GM19452 (cell line): ENCODE results near the gene PHACTR1.
"Not testable (repeated sequence)": the region's sequence is repeated elsewhere in the genome, so short reads cannot be mapped to it uniquely, and the experiment has no call there.

Source experiments
- ATAC-seq: cut with Tn5 transposase; IDR thresholded peaks from one replicate; pipeline ENCODE4 v1.9.1; 2021; ENCODE audit not compliant: unreplicated experiment

The PHACTR1 gene

DNA sequence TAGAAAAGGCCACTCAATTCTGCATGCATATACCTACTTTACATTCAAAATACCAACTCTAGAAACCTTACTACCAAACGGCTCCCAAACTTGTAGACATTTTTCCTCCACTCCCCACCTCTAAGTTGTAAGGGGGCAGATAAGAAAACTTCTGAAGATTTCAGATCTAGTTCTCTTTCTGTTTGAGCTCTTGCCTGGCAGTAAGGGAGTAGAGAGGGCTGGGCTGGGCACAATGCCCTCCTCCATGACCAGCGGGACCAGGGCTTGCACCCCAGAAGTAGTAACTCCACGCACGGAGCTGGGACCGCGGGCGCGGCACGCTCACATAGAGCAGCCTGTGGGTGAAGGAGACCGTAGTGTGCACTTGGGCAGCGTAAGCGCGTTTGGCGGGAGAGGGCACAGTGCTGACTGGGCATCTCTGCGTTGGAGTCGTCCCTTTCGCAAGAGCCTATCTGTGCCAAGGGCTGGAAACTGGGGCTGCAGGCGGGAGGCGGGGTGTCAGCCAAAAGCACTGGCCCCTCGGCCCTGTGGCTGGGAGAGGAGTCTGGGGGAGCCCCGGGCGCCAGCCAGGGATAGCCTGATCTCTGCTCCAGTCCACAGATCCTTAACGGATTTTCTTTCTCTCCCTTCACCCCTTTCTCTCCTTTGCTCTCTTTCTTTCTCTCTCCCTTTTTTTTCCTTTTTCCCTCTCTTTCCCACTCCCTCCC, 32.4 kb downstream of the PHACTR1 start:
- no peak for ATAC-seq

DNA sequence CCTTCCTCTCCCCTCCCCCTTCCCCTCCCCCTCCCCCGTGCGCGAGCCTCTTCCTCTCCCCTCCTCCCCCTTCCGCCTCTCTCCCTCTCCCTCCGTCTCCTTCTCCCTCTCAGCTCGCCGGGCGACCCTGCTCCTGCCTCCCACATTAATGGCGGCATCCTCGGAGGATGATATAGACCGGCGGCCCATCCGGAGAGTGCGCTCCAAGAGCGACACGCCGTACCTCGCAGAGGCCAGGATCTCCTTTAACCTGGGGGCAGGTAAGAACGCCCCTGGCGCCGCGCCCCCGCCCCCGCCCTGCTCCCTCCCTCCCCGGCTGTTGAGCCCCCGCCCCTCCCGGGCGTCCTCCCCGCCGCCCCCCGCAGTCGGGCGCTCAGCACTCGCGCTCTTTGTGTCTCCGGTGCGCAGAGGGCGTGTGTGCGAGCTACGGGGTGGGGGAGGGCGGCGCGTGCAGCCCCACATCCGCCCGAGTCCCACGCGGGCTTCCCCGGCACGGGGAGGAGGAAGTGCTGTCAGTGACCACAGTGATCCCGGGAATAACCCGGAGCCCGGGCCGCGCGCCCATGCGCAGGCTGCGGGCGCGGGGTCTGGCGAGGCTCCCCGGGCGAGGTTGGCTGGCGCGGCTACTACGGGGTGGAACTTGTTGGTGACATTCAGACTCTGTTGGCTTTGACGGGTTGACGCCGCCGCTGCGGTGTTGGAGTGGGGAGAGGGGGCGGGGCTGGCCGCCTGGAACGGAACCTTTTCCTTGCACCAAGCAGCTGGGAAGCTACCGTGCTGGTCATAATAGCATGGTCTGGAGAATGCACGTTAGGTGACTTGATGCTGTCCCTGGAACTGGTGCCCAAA, 33.2 kb downstream of the PHACTR1 start:
- no peak for ATAC-seq

DNA sequence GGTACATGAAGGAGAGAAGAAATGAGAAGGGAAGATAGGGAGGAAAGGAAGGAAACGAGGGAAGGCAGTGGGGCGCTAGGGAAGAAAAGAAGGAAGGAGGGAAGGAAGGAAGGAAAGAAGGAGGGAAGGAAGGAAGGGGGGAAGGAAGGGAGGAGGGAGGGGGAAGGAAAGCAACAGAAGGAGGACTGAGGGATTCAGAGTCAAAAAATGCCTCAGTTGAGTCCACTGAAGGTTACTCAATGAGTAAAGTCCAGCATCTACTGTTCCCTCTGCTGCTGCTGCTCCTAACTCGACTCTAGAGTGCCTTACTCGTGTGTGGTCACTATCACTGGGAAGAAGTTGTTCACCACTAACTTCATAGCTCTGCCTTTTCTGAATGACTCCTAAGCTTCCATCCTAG, 33.8 kb downstream of the PHACTR1 start:
- no peak for ATAC-seq

DNA sequence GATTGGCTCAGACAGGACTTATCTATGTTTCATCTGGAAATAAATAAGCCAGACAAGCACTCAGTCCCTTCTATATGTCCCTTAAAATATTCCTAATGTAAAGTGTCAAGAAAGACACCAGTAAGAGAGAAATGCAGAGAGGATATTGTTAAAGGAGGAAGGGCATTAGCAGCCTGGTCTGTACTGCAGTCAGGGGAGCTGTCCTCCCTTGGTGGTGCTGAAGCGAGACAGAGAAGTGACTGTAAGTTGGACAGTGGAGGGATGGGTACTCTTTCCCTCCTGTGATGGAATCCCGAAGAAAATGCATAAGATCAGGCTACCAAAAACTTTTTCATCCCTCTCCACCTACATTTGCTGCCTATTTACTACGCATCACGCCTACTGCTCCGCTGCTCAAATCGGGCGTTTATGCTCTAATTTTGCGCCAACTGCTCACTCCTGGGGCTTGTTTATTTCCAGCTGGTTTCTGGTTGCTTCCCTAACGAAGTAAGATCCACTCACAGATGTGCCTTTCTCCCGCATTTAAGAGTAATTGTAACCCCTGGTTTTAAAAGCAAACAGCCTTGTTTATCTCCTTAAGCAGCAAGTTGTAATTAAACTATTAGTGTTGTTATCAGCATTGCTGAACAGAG, 35.2 kb downstream of the PHACTR1 start:
- no peak for ATAC-seq

DNA sequence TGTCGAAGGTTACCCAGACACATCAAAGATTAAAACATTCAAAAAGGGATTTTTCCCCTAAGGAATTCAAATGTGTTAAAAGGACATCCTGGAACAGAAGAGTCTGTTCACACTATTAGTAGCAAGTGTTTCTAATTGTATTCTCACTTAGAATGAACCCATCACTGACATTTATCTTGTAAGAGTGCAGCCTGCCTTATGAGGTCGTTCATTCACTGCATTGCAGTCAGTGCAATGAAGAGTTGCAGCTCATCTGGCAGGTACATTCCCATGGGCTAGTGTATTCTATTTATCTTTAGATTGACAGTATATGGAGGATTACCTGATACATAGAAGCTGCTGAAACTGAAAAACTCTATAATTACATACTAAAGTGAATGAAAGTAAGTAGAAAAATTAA, 36.5 kb downstream of the PHACTR1 start:
- ATAC-seq, result no peak

DNA sequence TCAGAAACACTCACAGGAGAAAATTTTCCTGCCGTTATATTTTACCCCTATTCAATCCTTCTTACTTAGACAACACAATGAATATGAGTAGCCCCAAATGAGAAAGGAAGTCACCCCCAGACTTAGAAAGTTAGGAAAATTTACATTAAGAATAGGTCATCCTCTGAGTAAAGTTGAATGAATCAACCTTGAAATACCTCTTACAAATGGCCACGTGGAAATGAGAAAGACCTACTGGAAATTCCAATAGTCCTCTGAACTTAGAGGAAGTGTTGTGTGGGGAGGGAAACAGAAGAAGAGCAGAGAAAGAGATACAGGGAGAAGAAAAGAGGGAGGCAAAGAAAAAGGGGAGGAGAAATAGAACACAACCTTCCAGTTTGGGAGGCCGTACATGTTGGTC, 43.7 kb downstream of the PHACTR1 start:
- no peak for ATAC-seq

DNA sequence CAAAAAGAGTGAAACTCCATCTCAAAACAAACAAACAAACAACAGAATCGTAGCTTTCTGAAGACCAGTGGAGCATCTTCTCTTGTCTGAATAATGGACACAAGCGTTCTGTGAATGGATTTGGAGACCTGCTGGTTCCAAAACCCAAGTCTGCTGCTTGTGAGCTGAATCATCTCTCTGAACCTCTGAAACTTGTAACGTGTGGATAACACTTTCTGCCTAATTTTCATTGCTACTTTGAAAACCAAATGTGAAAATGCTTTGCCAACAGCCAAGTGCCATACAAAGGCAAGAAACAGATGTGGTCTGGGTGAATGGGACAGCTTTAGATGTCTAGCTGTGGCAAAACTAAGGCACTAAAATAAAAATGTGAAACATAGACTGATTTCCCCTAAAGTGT, 44.3 kb downstream of the PHACTR1 start:
- ATAC-seq, result no peak

DNA sequence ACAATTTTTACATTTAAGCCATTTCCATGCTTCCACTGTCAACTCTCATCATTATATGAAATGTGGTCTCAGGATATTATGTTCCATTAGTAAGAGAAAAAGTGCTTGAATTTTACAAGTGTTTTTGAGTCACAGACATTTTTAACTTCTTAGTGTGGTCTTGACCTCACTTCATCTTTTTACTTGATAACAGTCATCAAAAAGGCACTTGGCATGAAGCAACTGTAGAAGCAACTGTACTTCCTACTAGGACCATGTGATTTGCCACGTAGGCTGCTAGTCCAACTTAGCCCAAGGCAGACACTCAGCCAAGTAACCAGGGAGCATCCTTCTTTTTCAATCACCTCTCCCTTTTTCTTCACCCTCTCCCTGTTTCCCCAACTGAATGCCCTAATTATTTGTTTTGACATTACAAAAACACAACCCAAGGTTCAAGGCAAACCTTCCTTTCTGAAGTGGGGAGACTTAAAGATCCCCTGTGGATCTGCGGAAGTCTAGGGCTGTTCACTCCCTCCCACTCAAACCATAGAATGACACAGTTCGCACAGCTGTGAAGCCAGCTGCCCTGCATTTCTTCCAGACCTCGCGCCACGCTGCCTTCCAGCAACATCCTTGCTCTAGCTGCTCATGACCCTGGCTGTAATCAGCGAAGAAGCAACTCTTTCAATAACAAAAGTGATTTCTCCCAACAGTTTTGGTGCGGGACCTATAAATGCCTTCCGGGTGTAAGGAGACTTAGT, 45.0 kb downstream of the PHACTR1 start:
- no peak for ATAC-seq

DNA sequence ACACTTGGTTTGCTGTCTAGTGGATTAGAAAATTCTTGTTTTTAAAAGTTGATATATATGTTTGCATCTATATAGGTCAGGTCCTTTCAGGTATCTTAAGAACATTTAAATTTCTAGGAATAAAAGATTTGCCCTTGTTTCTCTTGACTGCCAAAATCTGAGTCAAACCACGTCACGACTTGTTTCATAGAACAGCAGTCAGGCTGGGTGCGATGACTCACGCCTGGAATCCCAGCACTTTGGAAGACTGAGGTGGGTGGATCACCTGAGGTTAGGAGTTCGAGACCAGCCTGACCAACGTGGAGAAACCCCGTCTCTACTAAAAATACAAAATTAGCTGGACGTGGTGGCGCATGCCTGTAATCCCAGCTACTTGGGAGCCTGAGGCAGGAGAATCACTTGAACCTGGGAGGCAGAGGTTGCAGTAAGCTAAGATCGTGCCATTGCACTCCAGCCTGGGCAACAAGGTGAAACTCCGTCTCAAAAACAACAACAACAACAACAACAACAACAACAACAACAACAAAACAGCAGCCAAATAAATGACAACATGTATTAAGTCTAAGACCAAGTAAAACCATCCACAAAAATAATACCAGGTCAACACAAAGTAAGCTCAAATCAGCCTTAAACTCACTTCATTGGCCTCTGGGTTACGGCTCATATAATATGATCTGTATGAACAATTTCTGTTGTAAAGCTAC, 46.3 kb downstream of the PHACTR1 start:
- not testable (repeated sequence) for ATAC-seq

DNA sequence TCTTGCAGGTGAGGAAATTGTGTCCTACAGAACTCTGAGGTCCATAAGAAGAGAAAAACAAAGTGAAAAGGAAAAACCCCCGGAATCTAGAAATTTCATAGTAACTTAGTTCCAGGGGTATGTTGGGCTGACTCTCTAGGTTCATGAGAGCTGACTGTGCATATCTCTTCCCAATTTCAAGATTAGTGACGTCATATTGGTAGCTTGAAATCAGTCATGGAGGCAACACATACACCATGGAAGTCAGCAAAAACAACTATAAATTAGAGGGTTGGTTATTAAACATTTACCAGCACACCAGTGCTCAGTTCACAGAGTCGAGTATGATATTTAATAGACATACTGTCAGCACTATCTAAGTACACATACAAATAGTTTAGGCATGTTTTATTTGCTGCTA, 49.8 kb downstream of the PHACTR1 start:
- no peak for ATAC-seq

DNA sequence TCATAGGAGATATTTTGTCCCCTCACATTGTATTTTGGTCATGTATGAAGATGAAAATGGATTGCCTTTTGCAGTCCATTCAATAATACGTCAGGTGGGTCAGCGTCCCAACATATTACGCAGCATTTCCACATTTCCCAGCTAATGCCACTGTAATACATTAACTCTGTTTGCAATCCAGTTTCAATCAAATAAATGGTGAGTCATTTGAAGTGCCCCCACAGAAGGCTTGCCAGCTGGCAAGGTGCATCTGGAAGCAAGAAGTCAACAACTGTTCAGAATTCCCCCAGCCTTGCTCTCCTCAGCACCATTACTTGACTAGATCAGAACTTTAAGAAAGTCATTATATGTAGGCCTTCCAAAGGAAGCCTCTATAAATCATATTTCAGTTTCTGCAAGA, 50.4 kb downstream of the PHACTR1 start:
- no peak for ATAC-seq

DNA sequence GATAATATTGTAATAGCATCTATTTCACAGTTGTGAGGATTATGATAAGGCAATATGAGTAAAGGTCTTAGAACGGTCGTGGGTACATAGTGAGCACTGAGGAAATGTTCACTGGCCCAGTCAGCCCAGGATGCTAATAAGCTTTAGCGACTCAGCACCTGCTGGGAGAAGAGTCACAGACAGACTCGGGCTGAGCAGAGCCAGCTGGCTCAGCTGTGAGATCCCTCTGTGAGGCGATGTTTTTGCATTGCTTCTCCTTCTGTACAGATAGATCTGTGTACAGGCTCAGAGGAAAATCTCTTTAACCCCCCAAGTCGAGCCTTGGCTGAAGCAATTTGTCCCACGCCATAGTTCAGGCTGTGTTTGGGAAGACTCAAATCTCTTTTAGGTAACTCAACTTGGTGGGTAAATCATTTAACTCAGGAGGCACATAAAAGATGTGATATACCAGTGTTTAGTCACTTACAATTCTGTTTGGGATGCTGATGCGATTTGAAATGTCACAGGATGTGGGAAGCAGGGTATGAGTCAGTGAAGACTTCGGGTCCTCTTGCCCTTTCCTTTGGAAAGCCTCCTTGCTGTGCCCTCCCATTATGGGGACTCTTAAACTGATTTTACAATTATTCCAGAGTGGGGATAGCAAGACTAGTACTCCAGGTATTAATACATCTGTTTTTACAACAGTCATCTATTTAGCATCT, 53.1 kb downstream of the PHACTR1 start:
- no peak for ATAC-seq

DNA sequence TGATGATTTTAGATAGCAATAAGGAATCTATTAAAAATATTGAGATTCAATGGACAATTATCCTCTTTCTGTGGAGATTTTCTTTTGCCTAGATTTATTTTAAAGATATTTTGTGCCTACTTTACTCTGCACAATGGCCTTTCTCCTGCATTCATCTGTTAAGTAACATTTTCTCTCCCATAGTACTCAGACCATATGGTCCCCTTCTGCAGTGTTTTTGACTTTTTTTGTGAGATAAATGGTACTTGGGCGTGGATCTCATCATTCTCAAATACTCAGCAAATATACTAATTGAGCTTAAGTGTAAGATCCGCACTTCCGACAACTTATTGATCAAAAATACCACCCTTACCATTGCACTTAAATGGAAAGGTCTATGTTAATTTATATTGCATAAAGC, 55.8 kb downstream of the PHACTR1 start:
- no peak for ATAC-seq

DNA sequence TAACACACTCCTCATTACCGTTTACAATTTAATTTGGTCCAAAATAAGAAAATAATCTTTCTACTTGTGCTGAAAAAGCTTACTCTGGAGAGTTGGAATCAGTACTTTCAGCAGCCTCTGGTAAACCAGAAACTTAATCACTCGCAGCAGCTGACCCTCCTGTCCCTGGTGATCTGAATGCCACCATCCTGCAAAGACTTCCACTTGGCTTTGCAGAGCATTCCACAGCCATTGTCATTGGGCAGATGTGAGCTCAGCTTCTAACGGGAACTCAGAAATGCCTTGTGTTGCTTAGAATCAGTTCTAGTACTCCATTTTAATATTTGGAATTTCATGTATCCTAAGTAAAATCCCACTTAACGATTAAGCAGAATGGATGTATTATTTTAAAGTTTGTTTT, 59.7 kb downstream of the PHACTR1 start:
- no peak for ATAC-seq

DNA sequence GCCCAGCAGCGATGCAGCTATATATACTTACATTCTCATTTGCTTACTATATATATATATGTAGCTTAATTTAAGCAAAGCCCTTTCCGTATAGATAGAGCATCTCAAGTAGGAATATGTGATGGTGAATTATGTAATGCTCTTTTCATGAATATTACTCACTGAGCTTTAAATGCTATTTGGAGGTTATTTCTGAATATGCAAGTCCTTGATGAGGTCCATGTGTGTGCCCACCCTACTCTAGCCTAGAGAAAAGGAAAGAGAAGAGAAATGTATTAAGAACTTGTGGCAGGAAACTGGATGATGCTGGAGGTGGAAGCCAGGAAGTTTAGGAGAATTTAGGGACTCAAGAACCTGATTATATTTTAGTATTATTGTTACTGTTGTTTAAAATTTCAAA, 63.2 kb downstream of the PHACTR1 start:
- no peak for ATAC-seq

DNA sequence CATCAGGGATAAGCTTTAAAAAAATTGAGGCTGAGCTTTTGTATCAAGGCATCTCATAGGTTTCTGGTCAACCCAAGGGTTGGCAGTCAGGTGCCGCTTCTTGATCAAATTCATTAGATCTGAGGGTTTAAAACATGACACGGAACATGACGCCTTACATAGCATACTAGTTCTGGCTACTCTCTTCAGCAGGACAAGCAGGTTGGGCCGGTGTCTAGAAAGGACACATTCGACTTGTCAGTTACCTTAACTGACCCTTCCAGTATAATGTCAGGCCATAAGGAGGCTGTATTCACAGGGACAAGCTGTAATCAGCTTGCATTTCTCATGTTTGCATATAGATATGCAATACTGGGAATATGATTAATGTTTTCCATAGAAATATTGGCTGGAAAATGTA, 65.6 kb downstream of the PHACTR1 start:
- no peak for ATAC-seq

DNA sequence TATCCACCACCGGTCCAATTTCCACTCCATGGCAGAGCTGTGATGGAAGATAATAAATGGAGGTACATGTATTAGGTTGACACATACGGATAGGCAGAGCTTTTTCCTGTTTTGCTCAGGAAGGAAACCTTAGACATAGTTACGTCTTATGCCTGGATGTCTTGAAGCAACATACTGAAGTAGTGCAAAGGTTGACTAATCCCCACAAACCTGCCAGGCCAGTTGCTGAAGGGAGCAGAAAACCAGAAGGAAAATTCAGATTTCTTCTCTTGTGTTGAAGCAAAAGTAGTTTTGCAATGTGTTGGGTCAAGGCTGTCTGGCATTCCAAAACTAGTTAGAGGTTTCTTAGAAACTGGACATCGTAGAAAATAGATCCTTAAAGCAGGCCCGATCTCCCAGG, 68.7 kb downstream of the PHACTR1 start:
- no peak for ATAC-seq

DNA sequence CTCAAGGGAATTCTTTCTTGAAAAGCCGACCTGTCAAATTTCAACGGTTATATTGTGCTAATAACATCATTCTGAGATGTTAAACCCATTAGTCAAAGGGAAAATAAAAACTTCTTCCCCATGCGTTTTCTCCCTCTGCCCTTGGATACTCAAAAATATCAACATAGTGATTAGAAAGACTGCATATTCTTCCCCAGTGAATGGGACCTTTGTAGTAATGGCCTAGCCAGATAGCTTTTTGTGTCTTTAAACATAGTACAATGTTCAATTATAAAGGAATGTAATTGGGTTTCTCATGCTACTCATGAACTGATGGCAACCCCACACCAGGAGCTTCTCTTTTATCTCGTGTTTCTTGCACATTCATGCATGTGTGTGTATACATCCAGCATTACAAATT, 69.4 kb downstream of the PHACTR1 start:
- ATAC-seq, result no peak

DNA sequence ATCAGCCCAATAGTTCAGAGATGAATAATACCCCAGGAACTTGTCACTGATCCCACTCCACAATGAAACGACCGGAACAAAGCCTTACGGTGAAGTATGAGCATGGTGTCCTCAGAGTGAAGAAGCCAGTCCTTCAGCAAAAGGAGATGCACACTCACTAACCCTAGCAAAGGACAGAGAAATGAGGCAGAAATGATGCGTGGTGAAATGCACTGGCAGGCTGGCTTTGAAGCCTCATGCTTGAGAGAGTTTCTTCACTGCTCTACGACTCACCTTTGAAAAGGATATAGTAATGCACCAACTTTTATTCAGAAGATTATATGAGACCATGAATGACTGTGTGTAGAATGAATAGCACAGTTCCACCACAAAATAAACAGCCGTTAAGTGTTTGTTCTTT, 74.8 kb downstream of the PHACTR1 start:
- ATAC-seq, result no peak

DNA sequence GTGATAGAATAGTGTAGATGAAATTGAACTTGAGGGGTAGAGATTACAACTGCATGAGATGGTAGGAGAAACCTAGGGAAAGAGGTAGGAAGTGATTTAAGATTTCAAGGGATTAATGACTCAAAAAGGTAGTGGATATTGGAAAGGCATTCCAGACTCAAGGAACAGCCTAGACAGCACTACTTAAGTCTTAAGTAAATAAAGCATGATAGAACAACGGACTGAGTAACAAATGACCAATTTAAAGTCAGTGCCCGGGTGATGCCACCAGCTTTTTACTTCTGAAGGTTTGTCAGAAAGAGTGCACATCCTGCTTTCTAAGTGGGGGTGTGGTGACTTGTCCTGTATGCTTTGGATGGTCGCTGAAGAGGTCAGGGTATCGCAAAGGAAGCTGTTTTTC, 81.8 kb downstream of the PHACTR1 start:
- no peak for ATAC-seq
